ENCODE data around the gene IMP3. TPM values are rescaled to one million over a fixed set of nuclear protein-coding genes. Genes with fewer than 3 reads are reported as not detected.

IMP3 gene
- total RNA-seq, 1 experiment from 2014 or later = 195 TPM

- DNase-seq (ENCODE audit: low read depth) = no peak
Observed at GRCh38 chr15:75673426-75674235, 33.6 kb upstream of the IMP3 start.

GRCh38 chr15:75672646-75673425 lies 32.8 kb upstream of the IMP3 start:
- DNase-seq (ENCODE audit: low read depth) = peak; percentile 34

- DNase-seq (ENCODE audit: low read depth) = no peak
Observed at GRCh38 chr15:75671730-75672602, 31.9 kb upstream of the IMP3 start.

GRCh38 chr15:75669879-75670212 lies 29.8 kb upstream of the IMP3 start:
- no peak for DNase-seq (ENCODE audit: low read depth)

GRCh38 chr15:75669191-75669878 lies 29.3 kb upstream of the IMP3 start:
- peak; percentile 48 for DNase-seq (ENCODE audit: low read depth)

- DNase-seq (ENCODE audit: low read depth) = peak; percentile 99
Observed at GRCh38 chr15:75666823-75667501, 26.9 kb upstream of the IMP3 start.

- DNase-seq (ENCODE audit: low read depth) = no peak
Observed at GRCh38 chr15:75663931-75664421, 24.0 kb upstream of the IMP3 start.

GRCh38 chr15:75662823-75663519 lies 22.9 kb upstream of the IMP3 start:
- no peak for DNase-seq (ENCODE audit: low read depth)

GRCh38 chr15:75661756-75662140 lies 21.7 kb upstream of the IMP3 start:
- DNase-seq (ENCODE audit: low read depth) = no peak

- peak; percentile 94 for DNase-seq (ENCODE audit: low read depth)
Observed at GRCh38 chr15:75661100-75661755, 21.2 kb upstream of the IMP3 start.

GRCh38 chr15:75659928-75660645 lies 20.1 kb upstream of the IMP3 start:
- no peak for DNase-seq (ENCODE audit: low read depth)

- no peak for DNase-seq (ENCODE audit: low read depth)
Observed at GRCh38 chr15:75659141-75659771, 19.2 kb upstream of the IMP3 start.

GRCh38 chr15:75656813-75657212 lies 16.8 kb upstream of the IMP3 start:
- DNase-seq (ENCODE audit: low read depth) = no peak

GRCh38 chr15:75656331-75656730 lies 16.3 kb upstream of the IMP3 start:
- DNase-seq (ENCODE audit: low read depth) = no peak

- DNase-seq (ENCODE audit: low read depth) = no peak
Observed at GRCh38 chr15:75655931-75656330, 15.9 kb upstream of the IMP3 start.

GRCh38 chr15:75654201-75654907 lies 14.3 kb upstream of the IMP3 start:
- no peak for DNase-seq (ENCODE audit: low read depth)

GRCh38 chr15:75653347-75653913 lies 13.4 kb upstream of the IMP3 start:
- no peak for DNase-seq (ENCODE audit: low read depth)
